ENCODE results near the gene NR5A1. TPM values are rescaled to one million over a fixed set of nuclear protein-coding genes. Genes with fewer than 3 reads are reported as not detected.

NR5A1 gene
- total and polyA plus RNA-seq, 2 experiments from 2014 or later, result not detected

DNA sequence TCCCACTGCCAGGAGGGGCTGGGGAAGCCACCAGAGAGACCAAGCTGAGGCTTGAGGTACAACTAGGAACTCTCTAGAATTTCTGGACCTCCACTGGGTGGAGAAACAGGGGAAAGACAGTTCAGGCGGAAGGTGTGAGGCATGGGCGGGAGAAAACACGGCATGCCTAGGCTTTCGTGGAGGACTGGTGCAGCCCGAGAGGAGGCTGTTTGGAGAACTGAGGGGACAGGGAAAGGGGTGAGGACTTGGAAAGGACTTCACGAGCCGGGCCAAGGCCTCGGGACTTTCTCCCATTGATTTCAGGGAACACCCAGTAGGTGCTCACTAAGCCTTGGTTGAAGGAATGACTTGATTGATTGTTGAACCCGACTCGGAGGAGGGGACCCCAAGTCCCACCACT is 66.4 kb downstream of the NR5A1 start:
- Histone ChIP-seq H3K9ac (no peak overlapping the region), H3F3A (ENCODE audit: insufficient read depth) (no peaks in the 10 kb centered on the region), H3K4me3 (no peak overlapping the region), H3K79me2 (ENCODE audit: insufficient read depth) (no peaks in the 10 kb centered on the region), H3K9me2 (ENCODE audit: insufficient read depth) (no peaks in the 10 kb centered on the region), H3K9me3 (ENCODE audit: low read depth) (no peaks in the 10 kb centered on the region), H4K20me1 (ENCODE audit: insufficient read depth) (no peaks in the 10 kb centered on the region), H3K27ac (no peak overlapping the region), H3K4me1 (ENCODE audit: insufficient read depth) (no peaks in the 10 kb centered on the region), H2AFZ (no peak overlapping the region), H3K27me3 (replicated peaks; ENCODE audit: insufficient read depth) (no peaks in the 10 kb centered on the region), H3K4me2 (ENCODE audit: unreplicated experiment) (no peak overlapping the region), H3K36me3 (ENCODE audit: low read depth) (no peaks in the 10 kb centered on the region)
- DNase-seq, result no peak
- in situ Hi-C loops (cut with MboI), result no loop called here
- WGBS, 2 experiments (ENCODE audit: low coverage in 1 of 2, low lambda C conversion rate in 2 of 2, missing lambda C conversion rate in 2 of 2), result 65 to 79% methylated on average over 8 to 10 of the region's 10 CpGs
- no peak for TF ChIP-seq EZH2 (IDR thresholded peaks at IDR 0.05; ENCODE audit: insufficient read depth, poor library complexity, severe bottlenecking)
- no peak for TF ChIP-seq EZH2phosphoT487 (IDR thresholded peaks at IDR 0.05; ENCODE audit: insufficient read depth, low read depth)

DNA sequence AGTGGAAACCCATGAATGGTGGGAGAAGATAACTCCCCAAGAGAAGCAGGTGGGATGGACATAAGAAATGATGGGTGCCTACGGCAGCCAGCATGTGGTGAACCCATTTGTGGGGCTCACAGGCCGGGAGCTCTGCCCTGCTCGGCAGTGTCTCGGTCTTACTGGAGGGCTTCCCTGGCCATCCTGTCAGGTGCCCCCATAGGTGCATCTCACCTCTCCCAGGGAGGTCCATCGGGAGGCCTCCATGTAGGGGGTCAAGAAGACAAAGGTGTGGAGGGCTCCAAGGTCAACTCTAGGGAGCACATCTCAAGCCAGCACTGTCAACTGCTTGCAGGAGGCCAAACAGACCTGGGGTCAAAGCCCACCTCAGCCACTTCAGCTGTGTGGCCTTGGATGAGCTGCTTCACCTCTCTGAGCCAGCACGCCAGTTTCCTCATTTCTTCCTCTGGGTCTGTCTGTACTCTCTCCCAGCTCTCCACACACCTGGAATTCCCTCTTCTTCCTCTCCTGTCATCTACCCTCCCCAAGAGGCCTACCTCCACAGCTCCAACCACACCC is 67.4 kb downstream of the NR5A1 start:
- H3F3A ChIP-seq (ENCODE audit: insufficient read depth), result no peaks in the 10 kb centered on the region
- DNase-seq, result no peak
- no peak overlapping the region for H3K4me3 ChIP-seq
- no peak overlapping the region for H2AFZ ChIP-seq
- no peak overlapping the region for H3K4me2 ChIP-seq (ENCODE audit: unreplicated experiment)
- in situ Hi-C loops (cut with MboI), result no loop called here
- no peaks in the 10 kb centered on the region for H3K36me3 ChIP-seq (ENCODE audit: low read depth)
- H3K27me3 ChIP-seq (replicated peaks; ENCODE audit: insufficient read depth), result no peaks in the 10 kb centered on the region
- WGBS, 2 experiments (ENCODE audit: low coverage in 1 of 2, low lambda C conversion rate in 2 of 2, missing lambda C conversion rate in 2 of 2), result 72 to 75% methylated on average over 6 of the region's 6 CpGs
- no peaks in the 10 kb centered on the region for H3K9me2 ChIP-seq (ENCODE audit: insufficient read depth)
- H3K9ac ChIP-seq, result no peak overlapping the region
- H3K9me3 ChIP-seq (ENCODE audit: low read depth), result no peaks in the 10 kb centered on the region
- no peaks in the 10 kb centered on the region for H3K79me2 ChIP-seq (ENCODE audit: insufficient read depth)
- H4K20me1 ChIP-seq (ENCODE audit: insufficient read depth), result no peaks in the 10 kb centered on the region
- H3K4me1 ChIP-seq (ENCODE audit: insufficient read depth), result no peaks in the 10 kb centered on the region
- no peak overlapping the region for H3K27ac ChIP-seq
- TF ChIP-seq EZH2phosphoT487 (IDR thresholded peaks at IDR 0.05; ENCODE audit: insufficient read depth, low read depth) (no peak), EZH2 (IDR thresholded peaks at IDR 0.05; ENCODE audit: insufficient read depth, poor library complexity, severe bottlenecking) (no peak)

- no peak overlapping the region for H2AFZ ChIP-seq
- no peaks in the 10 kb centered on the region for H3K4me1 ChIP-seq (ENCODE audit: insufficient read depth)
- H3K27ac ChIP-seq, result no peak overlapping the region
- H3K9ac ChIP-seq, result no peak overlapping the region
- no peak for DNase-seq
- no peaks in the 10 kb centered on the region for H3K9me3 ChIP-seq (ENCODE audit: low read depth)
- in situ Hi-C loops (cut with MboI), result no loop called here
- H3K27me3 ChIP-seq (replicated peaks; ENCODE audit: insufficient read depth), result peaks cover 5% of the 10 kb centered on the region; the same call in 1 of the 2 replicates
- H3K79me2 ChIP-seq (ENCODE audit: insufficient read depth), result no peaks in the 10 kb centered on the region
- no peaks in the 10 kb centered on the region for H4K20me1 ChIP-seq (ENCODE audit: insufficient read depth)
- H3K4me3 ChIP-seq, result no peak overlapping the region
- H3K36me3 ChIP-seq (ENCODE audit: low read depth), result no peaks in the 10 kb centered on the region
- TF ChIP-seq EZH2phosphoT487 (IDR thresholded peaks at IDR 0.05; ENCODE audit: insufficient read depth, low read depth), result no peak
- TF ChIP-seq EZH2 (IDR thresholded peaks at IDR 0.05; ENCODE audit: insufficient read depth, poor library complexity, severe bottlenecking), result no peak
- WGBS, 2 experiments (ENCODE audit: low coverage in 1 of 2, low lambda C conversion rate in 2 of 2, missing lambda C conversion rate in 2 of 2), result 37 to 57% methylated on average over 1 of the region's 1 CpG
- H3K4me2 ChIP-seq (ENCODE audit: unreplicated experiment), result no peak overlapping the region
- H3F3A ChIP-seq (ENCODE audit: insufficient read depth), result no peaks in the 10 kb centered on the region
- no peaks in the 10 kb centered on the region for H3K9me2 ChIP-seq (ENCODE audit: insufficient read depth)
Measured at GRCh38 chr9:124439086-124439485, 68.1 kb downstream of the NR5A1 start.

DNA sequence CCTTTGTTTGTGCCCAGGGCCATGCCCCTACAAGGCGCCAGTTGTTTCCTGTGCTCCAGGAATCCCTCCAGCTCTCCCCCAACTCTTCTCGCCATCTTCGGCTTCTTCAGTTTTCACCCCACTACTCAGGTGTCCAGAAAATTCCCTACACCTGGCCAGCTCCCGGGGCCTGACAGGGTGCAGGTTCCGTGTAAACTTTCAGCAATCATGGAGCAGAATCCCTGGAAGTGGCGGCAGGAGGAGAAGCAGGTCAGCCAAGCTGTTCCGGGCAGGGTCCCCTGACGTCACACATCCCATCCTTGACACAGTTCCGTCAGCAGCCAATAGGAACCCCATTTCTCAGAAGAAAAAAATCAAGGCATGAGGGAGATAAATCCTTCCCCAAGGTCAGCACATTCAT is 69.1 kb downstream of the NR5A1 start:
- no peaks in the 10 kb centered on the region for H3F3A ChIP-seq (ENCODE audit: insufficient read depth)
- WGBS, 2 experiments (ENCODE audit: low coverage in 1 of 2, low lambda C conversion rate in 2 of 2, missing lambda C conversion rate in 2 of 2), result 72 to 78% methylated on average over 9 of the region's 9 CpGs
- no peaks in the 10 kb centered on the region for H3K4me1 ChIP-seq (ENCODE audit: insufficient read depth)
- no peaks in the 10 kb centered on the region for H3K9me2 ChIP-seq (ENCODE audit: insufficient read depth)
- H3K27ac ChIP-seq, result no peak overlapping the region
- H3K79me2 ChIP-seq (ENCODE audit: insufficient read depth), result no peaks in the 10 kb centered on the region
- no peak overlapping the region for H2AFZ ChIP-seq
- no peaks in the 10 kb centered on the region for H3K36me3 ChIP-seq (ENCODE audit: low read depth)
- DNase-seq, result no peak
- H3K4me3 ChIP-seq, result no peak overlapping the region
- no peaks in the 10 kb centered on the region for H4K20me1 ChIP-seq (ENCODE audit: insufficient read depth)
- H3K9ac ChIP-seq, result no peak overlapping the region
- TF ChIP-seq EZH2phosphoT487 (IDR thresholded peaks at IDR 0.05; ENCODE audit: insufficient read depth, low read depth) (no peak), EZH2 (IDR thresholded peaks at IDR 0.05; ENCODE audit: insufficient read depth, poor library complexity, severe bottlenecking) (no peak)
- H3K9me3 ChIP-seq (ENCODE audit: low read depth), result no peaks in the 10 kb centered on the region
- no peak overlapping the region for H3K4me2 ChIP-seq (ENCODE audit: unreplicated experiment)
- in situ Hi-C loops (cut with MboI), result no loop called here
- peaks cover 5% of the 10 kb centered on the region; the same call in 1 of the 2 replicates for H3K27me3 ChIP-seq (replicated peaks; ENCODE audit: insufficient read depth)

DNA sequence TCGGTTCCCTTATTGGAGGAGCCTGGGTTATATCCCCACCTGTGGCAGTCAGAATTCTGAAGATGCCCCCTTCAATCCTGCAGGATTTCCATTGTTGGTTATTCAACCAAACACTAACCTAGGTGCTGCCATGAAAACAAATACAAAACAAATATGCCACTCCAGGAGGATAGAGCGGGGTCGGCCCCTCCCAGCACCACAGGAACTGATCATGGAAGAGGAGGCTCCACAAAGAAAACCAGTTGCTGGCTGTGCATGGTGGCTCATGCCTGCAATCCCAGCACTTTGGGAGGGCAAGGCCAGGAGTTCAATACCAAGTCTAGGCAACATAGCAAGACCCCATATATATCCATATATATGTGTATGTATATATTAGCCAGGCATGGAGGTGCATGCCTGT is 70.1 kb downstream of the NR5A1 start:
- no peak for DNase-seq
- no peak overlapping the region for H3K4me2 ChIP-seq (ENCODE audit: unreplicated experiment)
- H4K20me1 ChIP-seq (ENCODE audit: insufficient read depth), result no peaks in the 10 kb centered on the region
- no peaks in the 10 kb centered on the region for H3K36me3 ChIP-seq (ENCODE audit: low read depth)
- no peak overlapping the region for H3K9ac ChIP-seq
- H3K9me2 ChIP-seq (ENCODE audit: insufficient read depth), result no peaks in the 10 kb centered on the region
- no peak overlapping the region for H2AFZ ChIP-seq
- no peaks in the 10 kb centered on the region for H3K4me1 ChIP-seq (ENCODE audit: insufficient read depth)
- H3K4me3 ChIP-seq, result no peak overlapping the region
- no peak overlapping the region for H3K27ac ChIP-seq
- no peaks in the 10 kb centered on the region for H3K79me2 ChIP-seq (ENCODE audit: insufficient read depth)
- 88 to 99% methylated on average over 3 of the region's 3 CpGs for WGBS, 2 experiments (ENCODE audit: low coverage in 1 of 2, low lambda C conversion rate in 2 of 2, missing lambda C conversion rate in 2 of 2)
- H3F3A ChIP-seq (ENCODE audit: insufficient read depth), result no peaks in the 10 kb centered on the region
- H3K9me3 ChIP-seq (ENCODE audit: low read depth), result no peaks in the 10 kb centered on the region
- peaks cover 5% of the 10 kb centered on the region; the same call in 1 of the 2 replicates for H3K27me3 ChIP-seq (replicated peaks; ENCODE audit: insufficient read depth)
- no peak for TF ChIP-seq EZH2phosphoT487 (IDR thresholded peaks at IDR 0.05; ENCODE audit: insufficient read depth, low read depth)
- TF ChIP-seq EZH2 (IDR thresholded peaks at IDR 0.05; ENCODE audit: insufficient read depth, poor library complexity, severe bottlenecking), result no peak
- in situ Hi-C loops (cut with MboI), result no loop called here

Measured in GM23248 (cell line).